ENCODE measurements around the gene MTFR1L.
A peak's percentile ranks its signal among the peaks of the same experiment; 100 is the strongest.

The MTFR1L gene

GRCh38 chr1:25861316-25862286, 41.8 kb downstream of the MTFR1L start:
- DNase-seq (ENCODE audit: low read depth in 2 of 2), result no peak

DNA sequence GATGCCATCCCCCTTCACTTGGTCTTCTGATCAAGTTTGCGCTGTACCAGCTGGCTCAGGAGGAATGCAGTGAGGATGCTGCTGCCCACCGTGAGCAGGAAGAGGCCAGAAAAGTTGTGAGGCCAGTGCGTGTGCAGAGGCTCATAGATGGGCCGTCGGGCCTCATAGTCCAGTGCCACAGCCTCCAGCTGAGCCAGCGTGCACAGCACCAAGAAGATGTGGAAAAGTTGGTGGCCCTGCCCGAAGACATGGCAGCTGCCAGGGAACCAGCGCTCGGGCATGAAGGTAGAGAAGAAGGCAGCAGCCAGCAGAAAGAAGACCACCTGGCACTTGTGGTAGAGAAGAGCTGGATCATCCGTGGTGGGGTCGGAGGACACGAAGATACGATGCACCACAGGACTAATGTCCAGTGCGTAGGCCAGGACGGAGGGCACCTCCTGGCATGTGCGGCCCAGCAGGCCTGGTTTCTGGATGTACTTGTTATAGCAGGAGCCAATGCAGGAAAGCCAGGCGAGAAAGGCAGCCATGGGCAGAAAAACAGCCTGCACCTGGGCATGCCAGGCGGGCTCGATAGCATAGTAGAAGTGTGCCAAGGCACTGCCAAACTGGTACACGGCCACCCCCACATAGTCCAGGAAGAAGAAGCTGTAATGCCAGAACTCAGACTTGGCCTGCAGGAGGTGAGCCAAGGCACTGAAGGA, 43.2 kb downstream of the MTFR1L start:
- DNase-seq (ENCODE audit: low read depth in 2 of 2), result no peak

DNA sequence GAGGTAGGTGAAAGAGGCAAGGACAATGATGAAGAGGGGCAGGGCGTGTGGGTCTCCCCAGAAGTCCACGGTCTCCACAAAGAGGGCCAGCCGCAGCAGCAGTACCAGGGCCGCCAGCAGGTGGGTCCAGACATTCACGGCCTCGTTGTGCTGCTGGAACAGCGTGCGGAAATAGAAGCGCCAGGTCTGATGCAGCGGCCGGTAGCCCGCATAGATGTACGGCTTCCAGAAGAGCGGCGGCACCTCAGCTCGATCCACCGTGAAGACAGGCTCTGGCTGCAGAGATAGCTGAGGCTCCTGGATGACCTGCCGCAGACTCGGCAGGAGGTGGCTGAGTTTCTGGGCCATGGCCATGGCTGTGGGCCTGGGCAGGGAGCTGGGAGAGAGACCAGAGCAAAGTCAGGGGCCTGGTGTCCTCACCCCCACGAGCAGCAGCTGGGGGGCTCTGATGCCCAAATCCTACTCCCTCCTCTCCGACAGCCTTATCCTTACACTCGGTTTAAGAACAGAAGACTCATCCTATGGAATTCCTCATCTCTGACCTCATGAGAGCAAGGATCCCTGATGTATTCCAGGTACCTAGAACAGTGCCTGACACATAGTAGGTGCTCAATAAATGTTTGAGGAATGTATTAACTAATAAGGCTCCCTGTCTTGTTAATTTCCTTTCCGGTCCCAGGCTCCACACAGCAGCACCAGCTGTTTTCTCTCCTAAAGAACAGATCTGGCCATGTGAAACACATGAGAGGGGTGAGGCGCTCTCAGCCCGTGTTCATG, 43.9 kb downstream of the MTFR1L start:
- DNase-seq (ENCODE audit: low read depth in 2 of 2), result no peak

DNA sequence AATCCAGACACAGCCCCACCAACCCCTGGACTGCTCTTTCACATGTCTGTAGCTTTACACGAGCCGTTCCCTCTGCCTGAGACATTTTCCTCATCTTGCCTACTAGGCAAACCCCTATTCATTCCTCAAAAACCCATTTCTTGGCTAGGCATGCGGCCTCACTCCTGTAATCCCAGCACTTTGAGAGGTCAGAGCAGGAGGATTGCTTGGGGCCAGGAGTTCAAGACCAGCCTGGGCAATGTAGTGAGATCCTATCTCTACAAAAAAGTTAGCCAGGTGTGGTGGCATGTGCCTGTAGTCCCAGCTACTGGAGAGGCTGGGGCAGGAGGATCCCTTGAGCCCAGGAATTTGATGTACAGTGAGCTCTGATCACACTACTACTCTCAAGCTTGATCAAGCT, 44.7 kb downstream of the MTFR1L start:
- no peak for DNase-seq (ENCODE audit: low read depth in 2 of 2)

DNA sequence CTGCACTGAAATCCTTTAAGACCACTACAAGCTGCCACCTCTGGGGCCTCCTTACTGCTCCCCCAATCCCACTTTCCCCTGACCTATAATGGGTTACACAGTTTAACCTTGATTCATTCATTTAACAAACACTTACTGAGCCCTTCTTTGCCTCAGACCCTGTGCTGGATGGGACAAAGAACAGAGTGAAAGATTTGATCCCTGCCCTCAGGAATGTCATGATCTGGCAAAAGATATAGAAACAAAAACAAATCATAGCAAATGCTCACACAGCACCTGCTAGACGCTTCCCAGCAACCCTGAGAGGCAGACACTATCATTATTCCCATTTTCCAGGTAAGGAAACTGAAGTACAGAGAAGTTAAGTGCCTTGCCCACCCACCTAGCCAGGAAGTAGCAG, 46.5 kb downstream of the MTFR1L start:
- DNase-seq (ENCODE audit: low read depth in 2 of 2), result no peak

- no peak for DNase-seq (ENCODE audit: low read depth in 2 of 2)
Observed at GRCh38 chr1:25867210-25867991, 47.6 kb downstream of the MTFR1L start.

DNA sequence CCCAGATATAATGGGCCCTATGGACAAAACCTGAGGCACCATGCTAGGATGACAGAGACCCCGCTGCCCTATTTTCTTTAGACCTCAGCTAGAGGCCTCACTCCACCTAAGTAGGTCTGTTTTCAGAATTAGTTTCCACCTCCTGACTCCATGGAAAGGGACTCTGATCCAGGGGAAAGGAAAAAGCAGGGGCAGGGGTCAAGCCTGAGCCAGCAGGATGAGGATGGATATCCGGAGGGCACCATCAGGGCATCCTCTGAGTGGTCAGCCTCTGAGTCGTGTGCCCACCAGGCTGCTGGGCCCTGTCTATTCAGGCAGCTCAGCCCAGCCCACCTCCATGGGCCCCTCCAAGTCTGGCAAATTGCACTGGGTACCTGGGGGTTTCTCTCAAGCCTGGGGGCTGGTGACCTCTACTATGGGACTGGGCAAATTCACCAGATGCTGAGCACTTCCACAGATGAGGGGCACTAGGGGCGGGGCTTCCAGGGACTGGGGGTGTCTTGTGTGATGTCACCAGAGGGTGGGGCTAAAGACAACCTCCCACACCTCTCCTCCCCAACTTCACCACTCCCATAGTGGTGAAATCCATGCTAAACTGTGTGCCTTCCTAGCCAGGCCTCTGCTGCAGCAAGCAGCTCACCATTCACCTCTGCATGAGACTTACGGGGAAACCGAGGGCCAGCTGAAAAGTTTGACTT, 50.3 kb downstream of the MTFR1L start:
- DNase-seq (ENCODE audit: low read depth in 2 of 2), result no peak

DNA sequence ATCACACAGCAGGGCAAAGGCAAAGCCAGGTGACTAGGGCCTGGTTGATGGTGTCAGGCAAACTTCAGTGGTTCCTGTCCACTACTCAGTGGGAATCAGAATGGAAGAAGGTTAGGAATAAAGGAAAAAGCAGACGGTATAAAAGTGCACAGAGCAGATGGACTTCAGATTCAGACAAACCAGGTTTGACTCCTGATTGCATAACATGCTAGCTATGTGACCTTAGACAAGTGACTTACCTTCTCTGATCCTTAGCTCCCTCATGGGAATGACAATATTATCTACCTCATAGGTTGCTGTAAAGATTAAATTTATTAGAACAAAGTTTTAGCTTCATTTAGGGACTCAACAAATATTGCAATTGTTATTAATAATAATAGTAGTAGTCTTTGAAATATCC, 50.9 kb downstream of the MTFR1L start:
- no peak for DNase-seq (ENCODE audit: low read depth in 2 of 2)

- DNase-seq (ENCODE audit: low read depth in 2 of 2), result no peak
Observed at GRCh38 chr1:25871086-25871703, 51.4 kb downstream of the MTFR1L start.

GRCh38 chr1:25871704-25872494, 52.1 kb downstream of the MTFR1L start:
- no peak for DNase-seq (ENCODE audit: low read depth in 2 of 2)

DNA sequence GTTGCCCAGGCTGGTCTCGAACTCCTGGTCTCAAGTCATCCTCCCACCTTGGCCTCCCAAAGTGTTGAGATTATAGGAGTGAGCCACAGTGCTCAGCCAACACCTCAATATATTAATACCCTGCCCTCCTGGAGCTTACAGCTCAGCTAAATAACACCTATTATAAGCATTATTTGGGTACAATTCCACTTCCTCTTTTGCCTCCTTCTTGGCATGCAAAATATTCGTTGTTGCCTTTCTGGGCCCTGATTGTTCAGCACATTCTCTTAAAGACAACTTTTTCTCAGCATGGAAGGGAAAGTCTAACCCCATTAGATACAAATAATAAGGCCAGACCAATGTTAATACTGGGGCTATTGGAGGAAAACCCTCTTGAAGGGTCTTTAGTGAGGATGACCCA, 53.0 kb downstream of the MTFR1L start:
- no peak for DNase-seq (ENCODE audit: low read depth in 2 of 2)

DNA sequence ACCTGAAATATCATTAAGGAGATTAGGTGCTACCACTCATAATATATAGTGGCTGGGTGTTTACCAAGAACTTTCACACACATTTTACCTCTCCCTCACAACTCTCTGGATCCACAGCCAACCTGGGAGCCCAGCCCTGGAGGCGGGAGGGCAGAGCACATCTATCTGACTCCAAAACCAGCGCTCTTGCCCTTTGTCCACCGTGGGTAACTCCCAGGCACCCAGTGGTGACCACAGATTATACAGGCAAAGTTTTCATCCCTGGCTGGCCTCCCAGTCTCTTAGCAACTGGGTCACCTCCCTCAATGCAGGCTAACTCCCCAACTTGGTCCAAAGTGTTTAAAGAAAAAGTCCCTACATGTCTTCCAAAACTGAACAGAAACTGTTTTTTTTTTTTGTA, 53.4 kb downstream of the MTFR1L start:
- DNase-seq (ENCODE audit: low read depth in 2 of 2), result no peak

DNA sequence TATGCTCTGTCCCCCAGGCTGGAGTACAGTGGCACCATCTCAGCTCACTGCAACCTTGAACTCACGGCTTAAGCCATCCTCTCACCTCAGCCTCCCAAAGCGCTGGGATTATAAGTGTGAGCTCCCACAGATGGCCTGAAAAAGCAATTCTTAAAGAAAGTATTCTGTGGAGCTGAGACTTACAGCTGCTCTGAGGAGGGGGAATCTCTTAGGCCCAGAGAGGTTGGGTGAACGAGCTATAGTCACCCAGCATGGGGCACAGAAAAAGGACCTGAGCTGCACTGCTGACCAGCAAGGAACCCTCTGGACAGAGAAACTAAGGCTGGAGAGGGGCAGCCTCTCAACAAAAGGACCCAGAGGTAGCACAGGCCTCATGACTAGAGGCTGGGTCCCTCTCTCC, 54.5 kb downstream of the MTFR1L start:
- no peak for DNase-seq (ENCODE audit: low read depth in 2 of 2)

DNA sequence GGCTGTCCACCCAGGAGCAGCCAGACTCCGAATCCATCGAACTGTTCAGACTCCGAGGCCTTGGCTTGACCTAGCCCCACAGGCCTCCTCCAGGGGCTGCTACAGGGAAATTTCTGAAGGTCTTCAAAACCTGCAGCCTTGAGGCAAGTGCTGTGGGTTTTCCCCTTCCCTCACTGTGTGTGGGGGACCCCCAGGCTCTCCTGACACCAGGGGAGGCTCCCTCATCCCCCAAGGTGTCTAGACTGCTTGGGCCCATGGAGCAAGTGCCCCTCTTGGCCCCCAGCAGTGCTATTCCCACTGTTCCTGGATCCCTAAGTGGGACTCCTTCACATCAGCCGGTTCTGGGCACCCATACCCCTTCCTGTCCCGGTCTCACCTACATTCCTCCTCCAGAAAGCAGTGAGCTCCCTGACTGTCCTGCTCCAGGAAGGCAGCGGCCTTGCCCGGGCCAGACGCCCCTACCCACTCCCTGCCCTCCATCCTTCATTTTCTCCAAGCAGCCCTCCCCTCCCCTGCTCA, 54.9 kb downstream of the MTFR1L start:
- DNase-seq (ENCODE audit: low read depth in 2 of 2), result no peak

- peak; percentile 56 to 61 for DNase-seq (ENCODE audit: low read depth in 2 of 2)
Observed at GRCh38 chr1:25875154-25875855, 55.6 kb downstream of the MTFR1L start, which contains the start of gene PAQR7. Gene PAQR7, minus strand, starts transcription at chr1:25875708. Its CDS starts 11,869 bp downstream, at chr1:25863839.

DNA sequence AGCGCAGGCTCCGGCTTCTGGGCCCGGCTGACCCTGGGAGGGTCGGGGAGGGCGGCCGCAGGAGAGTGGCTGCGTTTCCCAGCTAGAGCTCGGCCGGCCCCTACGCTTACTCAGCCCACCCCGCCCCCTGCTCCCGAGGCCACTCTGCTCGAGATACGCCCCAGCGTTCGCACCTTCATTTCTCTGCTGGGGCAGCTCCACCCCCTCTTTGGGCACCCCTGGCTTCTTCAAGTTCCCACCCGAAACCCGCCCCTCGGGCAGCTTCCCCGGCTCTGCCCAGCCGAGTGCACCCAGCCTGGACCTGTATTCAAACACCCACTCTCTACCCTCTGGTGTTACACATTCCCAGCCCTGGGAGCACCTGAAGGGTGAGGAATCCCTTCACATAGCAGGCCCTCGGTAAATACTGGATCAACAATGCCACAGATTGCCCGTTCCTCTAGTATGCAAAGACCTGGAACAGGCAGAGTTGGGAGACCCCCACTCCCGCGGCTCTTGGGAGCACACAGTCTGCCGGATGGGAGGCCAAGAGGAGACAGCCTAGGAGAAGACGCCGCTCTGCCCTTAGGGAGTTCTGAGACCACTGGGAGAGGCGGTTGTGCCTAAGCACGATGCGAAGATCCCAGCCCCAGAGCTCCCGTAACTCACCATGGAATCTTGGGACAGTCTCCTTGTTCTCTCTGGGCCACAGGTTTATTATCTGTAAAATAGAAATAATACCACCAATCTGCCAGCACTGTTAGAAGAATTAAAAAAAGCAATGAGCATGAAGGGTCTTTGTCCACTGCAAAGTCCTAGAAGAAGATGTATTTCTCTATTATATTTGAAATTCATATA, 56.3 kb downstream of the MTFR1L start:
- DNase-seq (ENCODE audit: low read depth in 2 of 2), result peak in 1 of 2 donors; percentile 17

DNA sequence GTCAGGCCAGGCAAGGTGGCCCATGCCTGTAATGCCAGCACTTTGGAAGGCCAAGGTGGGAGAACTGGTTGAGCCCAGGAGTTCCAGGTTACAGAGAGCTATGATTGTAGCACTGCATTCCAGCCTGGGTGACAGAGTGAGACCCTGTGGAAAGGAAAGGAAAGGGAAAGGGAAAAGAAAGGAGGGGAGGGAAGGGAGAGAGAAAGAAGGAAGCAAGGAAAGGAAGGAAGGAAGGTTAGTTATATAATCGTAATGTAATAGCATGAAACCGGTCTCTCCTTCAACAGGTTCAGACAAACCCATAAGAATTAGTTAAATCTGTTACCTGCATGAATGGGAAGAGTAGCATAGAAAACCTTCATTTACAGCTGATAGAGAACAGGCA, 56.9 kb downstream of the MTFR1L start:
- no peak for DNase-seq (ENCODE audit: low read depth in 2 of 2)

DNA sequence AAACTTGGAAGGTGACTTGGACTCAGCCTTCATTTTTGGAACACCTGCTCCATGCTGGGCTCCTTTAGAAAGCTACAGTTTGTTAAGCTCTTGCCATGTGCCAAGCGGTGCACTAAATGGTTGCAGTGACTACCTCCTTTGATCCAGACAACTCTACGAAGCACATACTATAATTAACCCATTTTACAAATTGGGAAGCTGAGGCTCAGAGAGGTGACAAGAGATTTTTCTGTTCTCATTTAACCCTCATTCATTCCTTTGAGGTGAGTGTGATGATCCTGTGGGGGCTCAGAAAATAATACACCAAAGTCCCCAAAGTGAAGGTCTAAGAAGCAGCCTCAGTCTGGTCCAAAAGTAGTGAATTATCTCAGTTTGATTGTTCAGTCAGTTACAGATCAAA, 57.4 kb downstream of the MTFR1L start:
- DNase-seq (ENCODE audit: low read depth in 2 of 2), result no peak
